GM10266 (cell line): ENCODE data around the gene GALC.
"Not testable (repeated sequence)": the region's sequence is repeated elsewhere in the genome, so short reads cannot be mapped to it uniquely, and the experiment has no call there.

ENCODE experiments used
- DNase-seq: peaks from one replicate; pipeline ENCODE4 v3.0.0; 2012; ENCODE audit errors: extremely low spot score
- CTCF ChIP-seq: IDR thresholded peaks from 2 replicates; pipeline ENCODE4 v1.5.1; 2012; ENCODE audit warnings: mild to moderate bottlenecking, low read depth; ENCODE audit not compliant: control insufficient read depth, insufficient read depth; ENCODE audit errors: missing control alignments

The GALC gene

DNA sequence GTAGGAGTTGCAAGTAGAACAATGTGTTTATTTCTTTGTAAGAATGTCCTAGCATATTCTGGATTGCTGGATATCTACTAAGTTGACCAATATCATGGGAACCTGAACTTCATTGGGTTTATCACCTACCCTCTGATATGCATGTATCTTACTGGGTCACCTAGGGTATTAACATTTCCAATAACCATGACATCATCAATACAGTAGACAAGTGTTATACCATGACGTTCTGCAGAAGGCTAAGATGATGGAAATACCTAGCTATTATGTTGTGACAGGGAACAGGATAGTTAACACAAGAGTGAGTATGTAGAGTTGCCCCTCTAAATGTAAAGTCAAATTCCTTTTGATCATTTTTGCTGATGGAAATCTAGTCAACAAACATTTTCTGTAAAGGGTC, 37.9 kb upstream of the GALC start:
- no peak for DNase-seq
- no peak for TF ChIP-seq CTCF

- DNase-seq = no peak
- no peak for TF ChIP-seq CTCF
These were observed 37.1 kb upstream of the GALC start for GRCh38 chr14:88030079-88030478.

DNA sequence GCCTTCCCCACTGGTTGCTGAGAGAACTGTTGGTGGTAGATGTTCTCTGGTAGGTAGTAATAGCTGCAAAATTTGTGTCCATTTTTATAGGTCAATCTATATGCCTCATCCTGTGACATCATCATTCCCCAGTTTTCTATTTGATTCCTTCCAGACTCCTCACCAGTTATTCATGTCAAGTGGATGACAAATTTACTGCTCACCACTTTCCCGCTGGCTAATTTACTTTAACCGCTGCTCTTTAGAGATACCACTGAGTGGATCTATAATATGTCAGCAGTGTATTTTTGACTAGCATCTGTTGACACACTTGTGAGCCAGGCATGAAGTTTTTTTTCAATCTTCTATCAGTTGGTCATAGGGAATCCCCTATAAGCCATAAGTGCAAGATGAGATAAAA, 36.5 kb upstream of the GALC start:
- no peak for TF ChIP-seq CTCF
- DNase-seq = no peak

DNA sequence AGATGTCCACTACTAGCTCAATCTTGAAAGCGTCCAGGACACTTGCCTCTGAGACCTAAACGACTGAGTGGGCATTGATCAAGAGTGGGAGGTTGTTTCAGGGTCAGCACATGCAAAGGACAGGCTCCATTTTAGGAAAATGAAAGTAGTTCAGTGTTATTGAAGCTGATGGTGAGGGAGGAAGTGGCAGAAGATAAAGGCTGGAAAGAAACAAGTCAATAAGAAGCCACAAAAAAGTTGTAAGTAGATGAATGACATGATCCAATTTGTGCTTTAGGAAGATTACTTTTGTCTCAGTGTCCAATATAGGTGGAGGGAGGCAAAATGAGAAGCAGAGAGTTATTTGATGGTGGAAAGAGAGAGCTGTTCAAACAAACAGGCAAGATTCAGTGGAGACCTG, 33.9 kb upstream of the GALC start:
- DNase-seq = no peak
- TF ChIP-seq CTCF = no peak

DNA sequence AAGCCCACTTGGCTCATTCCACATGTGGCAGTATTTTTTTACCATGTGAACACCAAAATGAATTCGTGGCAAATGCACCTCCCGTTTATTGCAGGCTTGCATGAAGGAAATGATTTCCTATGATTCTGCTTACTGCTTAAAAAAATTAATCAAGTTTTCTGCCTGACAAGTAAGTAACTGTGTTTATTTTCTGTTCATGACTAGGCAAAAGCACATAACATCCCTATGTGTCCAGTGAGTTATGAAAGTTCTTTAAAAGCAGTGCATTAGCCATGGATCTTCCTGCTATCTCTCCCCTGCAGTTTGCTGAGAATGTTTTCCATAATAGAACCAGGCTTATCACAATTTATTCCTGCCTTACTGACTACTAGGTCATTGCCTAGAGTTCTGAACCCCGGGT, 32.3 kb upstream of the GALC start:
- no peak for DNase-seq
- no peak for TF ChIP-seq CTCF

- not testable (repeated sequence) for DNase-seq
These were observed 31.5 kb upstream of the GALC start for GRCh38 chr14:88024252-88025086.

- DNase-seq = no peak
- no peak for TF ChIP-seq CTCF
These were observed 30.7 kb upstream of the GALC start for GRCh38 chr14:88023658-88024187.
